Measurements from ENCODE around the gene IRS2. TPM values are rescaled to one million over a fixed set of nuclear protein-coding genes. Genes with fewer than 3 reads are reported as not detected.

IRS2 gene
- total and polyA plus RNA-seq, 2 of the 8 experiments (the other 6 are each of a cell fraction or from before 2014, with no cell fraction given), result 2.6 to 17.0 TPM

DNA sequence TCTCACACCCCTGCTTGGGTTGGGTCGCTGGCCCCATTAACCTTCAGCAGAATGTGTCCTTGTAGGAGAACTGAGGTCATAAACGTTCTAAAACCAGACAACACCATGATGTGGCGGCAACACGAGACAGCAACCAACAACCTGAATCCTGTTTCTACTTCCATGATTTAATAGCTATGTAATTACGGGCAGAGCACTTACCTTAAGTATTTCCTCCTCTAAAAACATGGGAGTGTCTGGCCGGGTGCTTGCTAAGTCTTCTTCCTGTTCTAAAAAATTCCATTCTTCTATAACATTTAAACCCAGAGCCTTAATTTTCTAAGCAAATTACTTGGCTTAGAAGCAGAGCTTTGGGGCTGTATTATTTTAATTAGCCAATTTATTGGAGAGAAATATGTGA is 33.5 kb upstream of the IRS2 start:
- Histone ChIP-seq H3K36me3 (ENCODE audit: control insufficient read depth in 2 of 4, insufficient read depth in 4 of 4, low read length in 3 of 4) (no peaks in the 10 kb centered on the region), H3K23ac (ENCODE audit: insufficient read length) (no peak overlapping the region), H2BK15ac (ENCODE audit: low read length) (no peak overlapping the region), H3K56ac (replicated peaks; ENCODE audit: insufficient read length, low read depth, low read length) (no peak overlapping the region), H3K4me2 (ENCODE audit: insufficient read depth in 1 of 2, low read depth in 2 of 2, low read length in 2 of 2) (no peak overlapping the region), H3K4ac (replicated peaks; ENCODE audit: insufficient read length, low read depth, low read length) (no peak overlapping the region), H3K79me1 (ENCODE audit: low read depth, low read length) (no peaks in the 10 kb centered on the region), H2BK20ac (ENCODE audit: low read length) (no peak overlapping the region), H2BK12ac (ENCODE audit: low read depth, low read length) (no peak overlapping the region), H3K23me2 (ENCODE audit: low read depth, low read length) (no peaks in the 10 kb centered on the region), H3K18ac (ENCODE audit: extremely low read depth, low read length) (no peak overlapping the region), H3K4me3 (ENCODE audit: extremely low read depth in 1 of 4, insufficient read depth in 2 of 4, low read depth in 3 of 4, low read length in 4 of 4) (no peak overlapping the region), H3K4me1 (replicated peaks in 1 of 4; ENCODE audit: control insufficient read depth in 3 of 4, insufficient read depth in 4 of 4, low read length in 3 of 4) (peaks cover 0 to 7% (median 5%) of the 10 kb centered on the region in 4 experiments; a peak in 2 of 7 replicates), H4K8ac (ENCODE audit: extremely low read depth, insufficient read depth, low read length) (no peak overlapping the region), H2AFZ (ENCODE audit: low read length) (no peak overlapping the region), H4K5ac (ENCODE audit: insufficient read length, low read depth, low read length) (no peak overlapping the region), H4K20me1 (replicated peaks in 1 of 2; ENCODE audit: control insufficient read depth in 1 of 2, insufficient read depth in 2 of 2, low read length in 2 of 2) (no peaks in the 10 kb centered on the region), H3K9me3 (ENCODE audit: insufficient read depth in 2 of 2, low read depth in 1 of 2, low read length in 1 of 2) (no peaks in the 10 kb centered on the region), H2BK120ac (replicated peaks; ENCODE audit: low read depth, low read length) (no peak overlapping the region), H4K91ac (replicated peaks; ENCODE audit: insufficient read length, low read length) (no peak overlapping the region), H2AK5ac (ENCODE audit: low read depth, low read length) (no peak overlapping the region), H3K14ac (ENCODE audit: insufficient read length) (no peak overlapping the region), H3K9ac (replicated peaks in 1 of 4; ENCODE audit: extremely low read depth in 1 of 4, low read depth in 3 of 4, low read length in 3 of 4) (no peak overlapping the region; a peak in 1 of 7 replicates), H3K79me2 (ENCODE audit: control insufficient read depth in 1 of 2, insufficient read depth in 2 of 2, low read length in 2 of 2) (no peaks in the 10 kb centered on the region), H3K27me3 (replicated peaks in 1 of 4; ENCODE audit: control insufficient read depth in 3 of 4, extremely low read depth in 1 of 4, insufficient read depth in 3 of 4, low read length in 3 of 4) (no peaks in the 10 kb centered on the region; a peak in 1 of 7 replicates), H3K27ac (ENCODE audit: low read depth, low read length) (no peak overlapping the region), H2BK5ac (ENCODE audit: low read depth, low read length) (no peak overlapping the region)
- WGBS, 2 experiments (ENCODE audit: extremely low coverage in 1 of 2, insufficient coverage in 1 of 2, insufficient read length in 1 of 2, insufficient replicate concordance in 2 of 2, low coverage in 1 of 2, low lambda C conversion rate in 2 of 2, missing lambda C conversion rate in 1 of 2), result 87% methylated on average over 6 of the region's 6 CpGs; no CpG with 5 or more reads in 1 of the 2 experiments
- FAIRE-seq, result no peak
- ChIA-PET CTCF (ENCODE audit: partially characterized antibody) (interaction anchor here (0.6 to 1.7 kb wide), 3 partner anchors 10 to 324 kb away, joined by 3 to 5 read pairs (median 3); no protein-coding TSS in a partner anchor), POLR2A (ENCODE audit: partially characterized antibody) (no interaction called here)
- DNase-seq (ENCODE audit: low read depth in 1 of 2, low spot score in 2 of 2), result no peak
- TF ChIP-seq HDAC2 (IDR thresholded peaks at IDR 0.05; ENCODE audit: borderline replicate concordance in 1 of 2, low read depth in 2 of 2, low read length in 2 of 2) (no peak), SUZ12 (IDR thresholded peaks at IDR 0.05; ENCODE audit: low read length) (no peak), GABPA (IDR thresholded peaks at IDR 0.05; ENCODE audit: borderline replicate concordance, insufficient read depth, low read length) (no peak), CTCF (IDR thresholded peaks at IDR 0.05; ENCODE audit: control extremely low read depth in 1 of 3, insufficient read depth in 1 of 3, low read depth in 1 of 3, low read length in 3 of 3) (no peak), CTBP2 (IDR thresholded peaks at IDR 0.05; ENCODE audit: borderline replicate concordance, insufficient read depth, insufficient read length, low read length) (no peak), KDM1A (IDR thresholded peaks at IDR 0.05; ENCODE audit: borderline replicate concordance, low read length) (no peak), SIX5 (IDR thresholded peaks at IDR 0.05; ENCODE audit: low read depth, low read length) (no peak), BRCA1 (IDR thresholded peaks at IDR 0.05; ENCODE audit: low read depth, low read length) (no peak), TEAD4 (IDR thresholded peaks at IDR 0.05; ENCODE audit: low read depth, low read length) (no peak), TAF1 (IDR thresholded peaks at IDR 0.05; ENCODE audit: low read depth, low read length) (no peak), MAFK (IDR thresholded peaks at IDR 0.05; ENCODE audit: low read depth, low read length) (no peak)

Data from H1 (cell line).